ENCODE results near the gene CLIP2.
"Not testable (repeated sequence)": the region's sequence is repeated elsewhere in the genome, so short reads cannot be mapped to it uniquely, and the experiment has no call there.

CLIP2 gene

DNA sequence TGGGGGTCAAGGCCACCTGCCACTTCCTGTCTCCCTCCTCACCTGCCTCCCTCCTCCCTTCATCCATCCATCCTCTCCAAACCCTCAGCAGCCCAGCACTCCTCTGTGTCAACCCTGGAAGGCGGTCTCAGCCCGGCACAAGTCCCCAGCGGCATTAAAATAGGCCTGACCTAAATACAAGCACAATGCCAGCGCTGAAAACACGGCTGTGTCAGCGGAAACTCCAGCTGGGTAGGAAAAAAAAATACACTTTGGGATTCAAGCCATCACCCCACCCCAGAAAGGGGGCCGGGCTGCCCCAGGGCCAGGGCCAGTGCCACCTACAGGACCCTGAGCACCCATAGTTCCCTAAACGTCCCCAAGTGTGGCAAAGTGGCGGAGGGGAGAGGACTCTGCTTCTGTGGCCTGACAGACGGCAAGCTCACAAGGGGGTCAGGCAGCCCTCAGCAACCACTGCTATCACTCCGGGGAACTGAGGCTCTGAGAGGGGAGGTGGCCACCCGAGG, 141.8 kb downstream of the CLIP2 start:
- DNase-seq (ENCODE audit: low read depth): no peak

DNA sequence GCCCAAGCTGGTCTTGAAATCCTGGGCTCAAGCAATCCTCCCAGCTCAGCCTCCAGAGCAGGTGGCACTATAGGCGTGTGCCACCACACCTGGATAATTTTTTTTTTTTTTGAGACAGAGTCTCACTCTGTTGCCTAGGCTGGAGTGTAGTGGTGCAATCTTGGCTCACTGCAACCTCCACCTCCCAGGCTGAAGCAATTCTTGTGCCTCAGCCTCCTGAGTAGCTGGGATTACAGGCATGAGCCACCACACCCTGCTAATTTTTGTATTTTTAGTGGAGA, 148.0 kb downstream of the CLIP2 start:
- DNase-seq (ENCODE audit: low read depth): not testable (repeated sequence)

DNA sequence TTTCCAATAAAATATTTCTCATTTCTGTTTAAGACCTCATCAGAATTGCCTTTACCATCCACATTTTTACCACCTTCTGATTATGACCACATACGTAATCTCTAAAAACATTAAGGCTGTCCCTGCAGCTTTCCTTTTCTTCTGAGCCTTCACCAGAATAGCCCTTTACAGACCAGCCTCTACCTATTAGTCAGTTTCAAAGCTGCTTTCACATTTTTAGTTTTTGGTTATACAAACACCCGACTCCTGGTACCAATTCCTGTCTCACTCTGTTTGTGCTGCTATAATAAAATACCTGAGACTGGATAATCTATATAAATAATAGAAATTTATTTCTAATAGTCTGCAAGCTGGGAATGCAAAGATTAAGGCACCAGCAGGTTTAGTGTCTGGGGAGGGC, 149.1 kb downstream of the CLIP2 start:
- DNase-seq (ENCODE audit: low read depth): no peak

DNA sequence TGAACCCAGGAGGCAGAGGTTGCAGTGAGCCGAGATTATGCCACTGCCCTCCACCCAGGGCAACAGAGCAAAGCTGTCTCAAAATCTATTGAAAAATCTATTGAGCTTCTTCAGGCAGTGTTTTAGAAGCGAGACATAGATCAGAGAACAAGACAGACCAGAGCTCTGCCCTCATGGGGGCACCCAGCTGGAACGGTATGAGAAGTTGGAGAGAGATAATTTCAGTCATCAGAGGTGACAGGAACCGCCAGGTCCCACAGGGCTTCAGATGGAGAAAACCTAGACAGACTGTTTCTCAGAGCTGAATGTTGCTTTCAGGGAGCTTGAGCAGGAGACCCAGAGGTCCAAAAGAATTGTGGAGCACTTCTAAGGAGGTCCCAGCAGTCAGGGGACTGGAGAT, 150.3 kb downstream of the CLIP2 start:
- no peak for DNase-seq (ENCODE audit: low read depth)

DNA sequence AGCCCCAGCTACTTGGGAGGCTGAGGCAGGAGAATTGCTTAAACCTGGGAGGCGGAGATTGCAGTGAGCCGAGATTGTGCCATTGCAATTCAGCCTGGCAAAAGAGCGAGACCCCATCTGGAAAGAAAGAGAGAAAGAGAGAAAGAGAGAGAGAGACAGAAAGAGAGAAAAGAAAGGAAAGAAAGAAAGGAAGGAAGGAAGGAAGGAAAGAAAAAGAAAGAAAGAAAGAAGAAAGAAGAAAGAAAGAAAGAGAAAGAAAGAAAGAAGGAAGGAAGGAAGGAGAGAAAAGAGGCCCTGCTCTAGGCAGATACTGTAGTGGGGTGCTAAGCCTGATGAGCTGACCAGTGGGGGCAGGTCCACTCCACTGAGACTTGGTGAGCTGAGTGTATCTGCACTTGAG, 150.9 kb downstream of the CLIP2 start:
- DNase-seq (ENCODE audit: low read depth): not testable (repeated sequence)

DNA sequence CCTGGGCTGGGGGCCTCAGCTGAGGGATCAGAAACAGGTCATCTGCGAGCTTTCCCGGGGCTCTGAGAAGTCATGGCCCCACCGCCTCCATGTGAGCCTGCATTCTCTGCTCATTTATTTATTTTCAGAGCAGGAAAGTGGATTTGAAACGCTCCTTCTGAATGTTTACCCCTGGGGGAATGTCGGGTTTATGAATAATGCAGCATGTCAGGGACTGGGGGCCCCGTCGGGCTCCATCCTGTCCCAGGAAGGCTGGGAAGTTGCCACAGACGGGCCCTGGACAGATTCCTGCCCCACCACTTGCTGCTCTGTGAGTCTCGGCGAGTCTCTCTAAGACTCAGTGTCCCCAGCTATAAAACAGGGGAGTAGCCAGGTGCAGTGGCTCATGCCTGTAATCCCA, 152.6 kb downstream of the CLIP2 start:
- no peak for DNase-seq (ENCODE audit: low read depth)

DNA sequence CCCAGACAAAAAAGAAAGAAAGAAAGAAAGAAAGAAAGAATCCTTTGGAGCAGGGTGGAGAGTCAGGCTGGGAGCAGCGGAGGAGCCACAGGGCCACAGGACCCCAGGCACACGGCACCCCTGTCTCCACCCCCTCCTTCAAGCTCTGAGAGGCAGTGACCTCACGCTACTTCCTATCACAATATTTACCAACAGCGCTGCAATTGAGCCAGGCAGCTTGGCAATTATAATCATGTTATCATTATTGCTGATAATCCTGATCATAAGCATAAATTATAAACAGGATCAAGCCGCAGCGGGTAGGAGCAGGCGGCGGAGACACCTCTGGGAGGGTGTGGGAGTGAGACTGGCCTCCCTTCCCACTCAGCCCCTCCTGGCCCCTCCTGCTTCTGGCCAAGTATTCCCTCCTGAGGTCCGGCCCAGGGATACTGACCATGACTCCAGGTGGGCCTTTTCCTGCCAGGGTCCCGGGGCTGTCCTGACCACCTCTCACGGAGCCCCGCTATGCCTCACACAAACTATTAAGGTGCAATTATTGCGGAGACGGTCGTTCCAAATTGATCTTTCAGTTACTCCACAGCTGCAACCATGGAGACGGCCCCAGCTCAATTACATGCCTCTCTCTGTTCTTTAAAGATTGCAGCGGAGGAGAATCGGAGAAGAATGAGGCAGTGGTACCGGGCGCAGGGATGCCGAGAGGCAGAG, 154.5 kb downstream of the CLIP2 start:
- DNase-seq (ENCODE audit: low read depth): no peak

DNA sequence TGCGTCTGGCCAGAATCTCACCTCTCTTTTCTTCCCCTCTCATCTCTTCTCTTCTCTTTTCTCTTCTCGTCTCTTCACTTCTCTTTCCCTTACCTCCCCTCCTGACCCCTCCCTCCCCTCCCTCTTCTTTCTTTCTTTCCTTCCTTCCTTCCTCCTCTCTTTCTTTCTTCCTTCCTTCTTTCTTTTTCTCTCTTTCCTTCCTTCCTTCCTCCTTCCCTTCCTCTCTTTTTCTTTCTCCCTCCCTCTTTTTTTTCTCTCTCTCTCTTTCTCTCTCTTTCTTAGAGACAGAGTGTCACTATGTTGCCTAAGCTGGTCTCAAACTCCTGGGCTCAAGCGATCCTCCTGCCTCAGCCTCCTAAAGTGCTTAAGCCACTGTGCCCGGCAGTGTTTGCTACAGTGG, 159.9 kb downstream of the CLIP2 start:
- DNase-seq (ENCODE audit: low read depth): no peak

DNA sequence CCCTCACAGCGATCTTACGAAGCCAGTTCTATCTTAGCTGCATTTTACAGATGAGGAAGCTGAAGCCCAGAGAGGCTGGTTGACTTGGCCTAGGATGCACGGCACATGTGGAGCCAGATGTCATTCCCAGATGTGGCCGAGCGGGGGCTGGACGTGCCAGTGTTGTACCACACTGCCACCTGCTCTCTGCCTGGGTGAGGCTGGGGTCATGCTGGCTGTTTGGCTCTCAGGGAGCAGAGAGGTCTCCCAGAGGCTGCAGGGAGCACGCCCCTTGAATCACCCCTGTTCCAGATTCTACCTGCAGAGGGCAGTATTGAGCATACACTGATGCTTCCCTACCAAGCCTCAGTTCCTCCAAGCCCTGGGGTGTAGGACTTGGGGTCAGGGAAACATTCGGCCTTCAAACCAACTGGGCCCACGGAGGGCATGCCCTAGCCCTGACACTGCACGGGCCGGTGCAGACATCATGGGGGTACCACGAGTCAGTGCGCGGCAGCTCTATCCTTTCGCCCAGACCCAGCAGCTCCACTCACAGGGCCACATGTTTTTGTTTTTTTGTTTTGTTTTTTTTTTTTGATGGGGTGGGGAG, 160.7 kb downstream of the CLIP2 start:
- DNase-seq (ENCODE audit: low read depth): no peak

DNA sequence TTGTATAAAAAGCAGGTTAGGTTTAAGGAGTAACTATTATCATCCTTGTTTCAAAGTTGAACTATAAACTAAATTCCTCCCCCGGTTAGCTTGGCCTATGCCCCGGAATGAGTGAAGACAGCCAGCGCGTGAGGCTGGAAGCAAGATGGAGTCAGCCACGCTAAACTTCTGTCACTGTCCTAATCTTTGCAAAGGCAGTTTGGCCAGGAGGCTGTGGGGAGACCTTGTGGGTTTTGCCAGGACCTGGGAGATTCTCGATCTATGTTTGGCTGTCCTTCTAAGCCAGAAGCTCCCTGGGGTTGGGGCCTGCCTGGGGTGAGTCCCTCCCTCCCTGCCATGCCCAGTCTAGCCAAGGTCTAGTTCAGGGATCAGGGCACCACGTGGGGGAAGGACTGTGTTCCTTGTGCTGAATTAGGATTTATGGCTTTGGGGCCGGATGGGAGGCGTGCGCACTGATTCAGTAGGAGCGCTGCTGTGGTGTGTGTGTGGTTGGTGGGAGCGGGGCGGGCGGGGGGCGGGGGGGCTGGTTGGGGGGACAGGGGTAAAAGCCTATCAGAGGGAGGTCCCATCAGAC, 163.6 kb downstream of the CLIP2 start:
- DNase-seq (ENCODE audit: low read depth): no peak

DNA sequence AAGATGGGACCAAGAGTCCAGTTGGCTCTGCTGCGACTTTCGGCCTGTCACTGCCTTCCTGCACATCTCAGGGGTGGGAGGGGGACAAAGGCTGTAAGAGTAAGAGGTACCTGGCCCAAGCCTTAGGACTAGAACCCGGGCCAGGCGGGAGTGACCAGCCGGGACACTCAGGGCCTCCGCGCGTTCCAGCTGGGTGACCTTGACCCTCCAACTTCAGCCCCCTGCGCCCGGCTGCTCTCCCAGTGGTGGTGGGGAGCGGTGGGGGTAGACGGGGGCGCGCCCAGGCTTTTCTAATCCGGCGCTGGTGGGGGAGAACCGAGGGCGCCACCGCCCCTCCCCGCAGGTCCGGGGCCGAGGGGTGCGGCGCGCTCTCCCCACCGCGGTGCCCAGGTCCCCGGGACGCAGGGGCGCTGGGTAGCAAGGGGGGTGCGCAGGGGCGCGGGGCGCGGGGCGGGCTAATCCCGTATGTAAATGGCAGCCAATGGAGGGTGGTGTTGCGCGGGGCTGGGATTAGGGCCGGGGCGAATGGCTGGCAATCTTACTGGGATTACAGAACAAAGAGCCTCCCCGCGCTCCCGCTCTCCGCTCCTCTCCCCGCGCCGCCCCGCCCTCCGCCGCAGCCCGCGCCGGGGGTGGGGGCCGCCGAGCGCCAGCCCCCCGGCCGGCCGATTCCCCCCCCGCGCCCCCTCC, 164.3 kb downstream of the CLIP2 start, which contains the start of gene GTF2IRD1:
Gene GTF2IRD1, plus strand, starts transcription at position 585 of the 690 bp plus-strand sequence. CDS start 54,175 bp downstream, outside the sequence.
- peak; percentile 60 for DNase-seq (ENCODE audit: low read depth)

DNA sequence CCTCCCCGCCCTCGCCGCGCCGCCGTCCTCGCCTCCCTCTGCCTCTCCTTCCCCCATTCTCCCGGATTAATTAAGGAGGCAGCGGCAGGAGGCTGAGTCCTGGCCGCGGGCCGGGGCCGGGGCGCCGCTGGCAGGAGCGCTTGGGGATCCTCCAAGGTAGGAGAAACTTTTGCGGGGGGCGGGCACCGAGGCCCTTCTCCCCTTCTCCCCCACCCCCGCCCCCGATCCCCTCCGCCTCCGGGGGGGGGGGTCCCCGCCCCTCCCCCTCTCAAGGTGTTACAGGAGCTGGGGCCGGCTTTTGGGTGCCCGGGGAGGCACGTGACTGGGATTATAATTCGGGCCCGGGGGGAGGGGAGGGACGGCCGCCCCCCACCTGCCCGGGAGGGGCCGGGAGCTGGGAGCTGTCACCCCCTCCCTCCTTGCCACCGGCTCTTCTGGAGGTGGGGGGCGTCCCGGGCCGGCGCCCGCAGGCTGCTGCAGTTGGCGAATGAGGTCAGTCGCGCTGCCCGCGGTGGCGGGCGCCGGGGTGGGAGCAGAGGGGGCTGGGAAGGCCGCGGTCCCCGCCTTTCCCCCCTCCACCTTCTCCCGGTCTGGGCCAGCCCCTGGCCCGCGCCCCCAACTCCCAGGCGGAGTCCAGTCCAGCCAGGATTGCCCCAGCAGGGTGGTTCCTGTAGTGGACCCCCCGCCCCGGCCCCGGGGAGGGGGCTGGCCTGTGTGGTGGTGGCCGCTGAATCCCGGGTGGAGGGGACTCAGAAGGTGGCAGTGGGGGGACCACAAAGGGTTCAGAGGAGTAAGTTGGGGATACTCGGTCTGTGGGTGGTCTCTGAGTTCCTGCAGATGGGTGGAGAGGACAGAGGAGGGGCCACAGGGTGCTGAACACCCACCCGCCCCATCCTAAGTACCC, 165.1 kb downstream of the CLIP2 start:
- DNase-seq (ENCODE audit: low read depth): no peak

DNA sequence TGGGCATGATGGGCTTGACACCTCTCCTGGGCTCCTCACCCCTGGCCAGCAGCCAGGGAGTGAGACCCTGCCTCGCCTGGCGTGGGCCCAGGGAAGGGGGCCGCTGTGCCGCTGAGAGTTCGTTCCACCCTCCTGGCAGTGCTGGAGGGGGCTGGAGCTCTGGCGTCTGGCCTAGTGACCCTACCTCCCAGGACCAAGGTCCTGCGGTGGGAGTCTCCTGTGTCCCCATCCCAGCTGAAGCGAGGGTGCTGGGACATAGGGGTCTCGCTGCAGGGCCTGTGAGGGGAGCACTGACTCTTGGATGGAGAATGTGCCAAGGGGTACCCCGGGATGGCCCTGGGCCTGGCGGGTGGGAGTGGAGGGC, 165.7 kb downstream of the CLIP2 start:
- no peak for DNase-seq (ENCODE audit: low read depth)

DNA sequence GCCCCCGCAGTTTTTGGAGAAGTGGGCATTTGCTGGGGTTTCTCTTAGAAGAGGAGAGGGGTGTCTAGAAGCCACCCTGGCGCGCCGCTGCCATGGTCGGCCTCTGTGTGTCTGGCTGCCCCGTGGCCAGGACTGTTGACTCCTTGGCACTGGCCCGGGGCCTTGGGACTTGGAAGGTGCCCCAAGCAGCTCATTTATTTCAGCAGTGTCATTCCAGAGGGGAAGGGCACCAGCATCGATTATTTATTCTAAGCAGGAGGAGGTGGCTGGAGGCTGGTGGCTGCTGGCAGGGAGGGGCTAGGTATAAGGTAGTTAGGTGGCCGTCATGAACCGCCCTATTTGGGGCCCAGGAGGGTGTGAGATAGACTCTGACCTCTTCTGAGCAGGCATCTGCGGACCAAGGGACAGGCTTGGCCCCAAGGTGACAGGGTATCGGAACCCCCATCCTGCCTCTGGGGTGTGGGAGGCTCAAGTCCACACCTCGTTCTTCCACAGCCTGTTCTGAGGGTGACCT, 166.1 kb downstream of the CLIP2 start:
- no peak for DNase-seq (ENCODE audit: low read depth)
